Left lung (tissue), 10 donors: ENCODE results near the gene JPH2. TPM values are rescaled to one million over a fixed set of nuclear protein-coding genes. Genes with fewer than 3 reads are reported as not detected.

Source experiments
- ATAC-seq: fragments of 200-7000 bp; cut with Tn5 transposase; one replicate; pipeline ENCODE4 v1.9.1; 2020; ENCODE audit warnings: moderate library complexity
- DNase-seq, 4 donors: peaks; one replicate each; pipeline ENCODE4 v3.0.0-alpha.2; 2013 to 2020
- H3K27ac ChIP-seq, 2 donors: fragments of 200-600 bp; sonication (generic) in 1 of 2; one replicate each; pipeline versions ENCODE4 v1.5.0 to v1.8.0; 2020 to 2021
- H3K27me3 ChIP-seq, 2 donors: fragments of 200-600 bp; sonication (generic) in 1 of 2; one replicate each; pipeline versions ENCODE4 v1.5.0 to v1.8.0; 2020 to 2021
- H3K36me3 ChIP-seq, 2 donors: fragments of 200-600 bp; sonication (generic) in 1 of 2; one replicate each; pipeline versions ENCODE4 v1.5.0 to v1.8.0; 2020 to 2021
- H3K4me1 ChIP-seq, 2 donors: fragments of 200-600 bp; one replicate each; pipeline ENCODE4 v1.8.0; 2021
- H3K4me3 ChIP-seq, 2 donors: fragments of 200-600 bp; sonication (generic) in 1 of 2; one replicate each; pipeline versions ENCODE4 v1.5.0 to v1.8.0; 2020 to 2021; ENCODE audit warnings: mild to moderate bottlenecking in 1 of 2
- H3K9me3 ChIP-seq, 2 donors: fragments of 200-600 bp; sonication (generic) in 1 of 2; one replicate each; pipeline versions ENCODE4 v1.5.0 to v1.8.0; 2020 to 2021
- intact Hi-C, 2 donors: fragments of 100-400 bp; cut with DNase I; formaldehyde crosslinking; loops; one replicate each; pipeline versions ENCODE4 v1.11.2 to v1.14.2; 2022
- polyA plus RNA-seq, 6 donors: library from polyadenylated mRNA; unstranded; fragments of 120-200 nt; gene quantifications; one replicate each; pipeline ENCODE4 v1.2.1, GENCODE V29; 2013; ENCODE audit not compliant: insufficient read length in 6 of 6
- total RNA-seq, 2 donors: library from RNA; stranded (reverse); fragmentation: NEBNext Ultra II Directional; extraction: Animal tissue kit (Norgen Biotek cat#: 25700); gene quantifications; one replicate each; pipeline ENCODE4 v1.2.1, GENCODE V29; 2021
- TF ChIP-seq, protein P1 (sequence below), 2 donors: fragments of 200-600 bp; sonication (generic) in 1 of 2; IDR thresholded peaks; one replicate each; pipeline versions ENCODE4 v1.5.0 to v1.8.0; 2021; ENCODE audit warnings: antibody characterized with exemption in 2 of 2
- donor health status: DM: no; HTN: yes; CAD: no.
- donor health status: DM: no; HTN: no; CAD: no.

Gene JPH2
- total and polyA plus RNA-seq, 8 donors: 0.83 to 7.4 (median 1.4) TPM

DNA sequence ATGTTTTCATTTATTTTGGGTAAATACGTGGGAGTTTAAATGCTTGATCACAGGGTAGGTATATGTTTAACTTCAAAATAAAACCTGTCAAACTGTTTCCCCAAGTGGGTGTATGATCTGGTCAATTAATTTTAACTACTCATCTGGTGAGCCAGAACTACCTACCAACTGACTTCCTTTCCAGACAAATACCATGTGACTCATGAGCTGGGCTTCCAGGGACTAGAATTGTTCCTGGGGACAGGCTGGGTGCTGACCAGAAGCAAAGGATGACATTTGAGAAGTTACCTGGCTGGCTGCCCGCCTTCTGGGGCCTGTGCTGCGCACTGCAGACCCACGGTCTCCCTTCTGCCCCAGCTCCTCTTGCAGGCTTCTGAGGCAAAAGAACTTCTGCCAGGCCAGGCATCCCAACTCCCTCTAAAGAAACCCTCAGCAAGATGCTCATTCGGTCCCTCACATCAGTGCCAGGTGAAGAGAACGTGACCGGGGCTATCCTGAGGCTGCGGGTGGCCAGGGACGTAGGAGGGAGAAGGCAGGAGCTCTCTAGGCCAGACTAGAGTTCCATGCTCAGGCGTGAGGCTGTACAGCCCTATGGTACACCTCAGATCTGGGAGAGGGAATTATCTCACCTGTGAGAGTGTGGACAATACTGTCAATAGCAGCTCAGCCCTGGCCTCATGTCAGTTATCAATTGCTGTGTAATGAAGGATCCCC lies 103.6 kb downstream of the JPH2 start:
- H3K9me3 ChIP-seq: no peaks in the 10 kb centered on the region
- intact Hi-C loops: loop anchor here (5.0 to 10.0 kb wide), 2 partner anchors 336 to 339 kb away; no protein-coding TSS in a partner anchor
- no peaks in the 10 kb centered on the region for H3K27me3 ChIP-seq
- H3K4me1 ChIP-seq: peaks cover 0 to 7% of the 10 kb centered on the region in 2 donors
- no peaks in the 10 kb centered on the region for H3K36me3 ChIP-seq
- TF ChIP-seq, protein P1, sequence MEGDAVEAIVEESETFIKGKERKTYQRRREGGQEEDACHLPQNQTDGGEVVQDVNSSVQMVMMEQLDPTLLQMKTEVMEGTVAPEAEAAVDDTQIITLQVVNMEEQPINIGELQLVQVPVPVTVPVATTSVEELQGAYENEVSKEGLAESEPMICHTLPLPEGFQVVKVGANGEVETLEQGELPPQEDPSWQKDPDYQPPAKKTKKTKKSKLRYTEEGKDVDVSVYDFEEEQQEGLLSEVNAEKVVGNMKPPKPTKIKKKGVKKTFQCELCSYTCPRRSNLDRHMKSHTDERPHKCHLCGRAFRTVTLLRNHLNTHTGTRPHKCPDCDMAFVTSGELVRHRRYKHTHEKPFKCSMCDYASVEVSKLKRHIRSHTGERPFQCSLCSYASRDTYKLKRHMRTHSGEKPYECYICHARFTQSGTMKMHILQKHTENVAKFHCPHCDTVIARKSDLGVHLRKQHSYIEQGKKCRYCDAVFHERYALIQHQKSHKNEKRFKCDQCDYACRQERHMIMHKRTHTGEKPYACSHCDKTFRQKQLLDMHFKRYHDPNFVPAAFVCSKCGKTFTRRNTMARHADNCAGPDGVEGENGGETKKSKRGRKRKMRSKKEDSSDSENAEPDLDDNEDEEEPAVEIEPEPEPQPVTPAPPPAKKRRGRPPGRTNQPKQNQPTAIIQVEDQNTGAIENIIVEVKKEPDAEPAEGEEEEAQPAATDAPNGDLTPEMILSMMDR (IDR thresholded peaks at IDR 0.05): no peak
- ATAC-seq (no peak), DNase-seq (peak in 1 of 4 donors; percentile 45)
- no peak overlapping the region for H3K27ac ChIP-seq
- H3K4me3 ChIP-seq: no peak overlapping the region

DNA sequence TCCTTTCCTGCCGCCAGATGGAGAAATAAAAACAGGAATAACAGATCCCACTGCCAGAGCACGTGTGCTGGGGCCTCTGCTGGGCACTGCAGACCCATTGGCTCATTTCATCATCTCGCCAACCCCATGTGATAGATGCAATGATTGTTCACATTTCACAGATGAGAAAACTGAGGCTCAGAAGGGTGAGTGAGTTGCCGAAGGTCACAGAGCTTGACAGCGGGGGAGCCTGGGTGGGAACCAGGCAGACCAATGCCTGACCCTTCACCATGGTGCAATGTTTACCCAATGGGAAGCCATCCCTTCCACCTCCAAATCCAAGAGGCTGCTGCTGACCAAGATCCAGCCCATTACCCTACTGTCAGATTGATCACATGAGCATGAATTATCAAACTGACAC lies 105.1 kb downstream of the JPH2 start:
- intact Hi-C loops: loop anchor here (5.0 to 10.0 kb wide), 2 partner anchors 335 to 337 kb away; no protein-coding TSS in a partner anchor
- DNase-seq: peak in 1 of 4 donors; percentile 32

DNA sequence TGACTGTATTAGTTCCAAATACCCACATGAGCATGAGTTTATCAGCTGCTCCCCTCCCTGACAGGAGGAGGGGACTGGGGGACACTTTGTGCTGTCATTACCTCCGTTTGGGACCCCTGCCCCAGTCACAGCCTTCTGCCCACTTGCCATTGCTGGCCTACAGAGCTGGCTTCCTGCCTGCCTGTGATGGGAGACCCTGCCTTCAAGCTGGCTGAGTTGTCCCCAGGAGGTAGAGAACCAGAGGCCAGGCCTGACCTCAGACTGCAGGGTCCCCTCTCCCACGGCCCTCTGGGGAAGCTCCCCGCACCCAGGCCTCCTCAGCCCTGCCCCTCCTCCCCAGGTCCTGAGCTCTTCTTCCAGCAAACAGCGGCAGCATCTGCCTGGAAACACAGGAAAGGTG lies 105.5 kb downstream of the JPH2 start:
- H3K27me3 ChIP-seq: no peaks in the 10 kb centered on the region
- no peaks in the 10 kb centered on the region for H3K36me3 ChIP-seq
- H3K9me3 ChIP-seq: no peaks in the 10 kb centered on the region
- ATAC-seq (no peak), DNase-seq (peak in 1 of 4 donors; percentile 26)
- TF ChIP-seq, protein P1 (IDR thresholded peaks at IDR 0.05): no peak
- intact Hi-C loops: loop anchor here (5.0 to 10.0 kb wide), 2 partner anchors 334 to 337 kb away; no protein-coding TSS in a partner anchor
- H3K27ac ChIP-seq: no peak overlapping the region
- H3K4me1 ChIP-seq: peaks cover 0 to 7% of the 10 kb centered on the region in 2 donors
- H3K4me3 ChIP-seq: no peak overlapping the region

More for the DNA sequence above, 105.1 kb downstream of the JPH2 start:
- H3K36me3 ChIP-seq: no peaks in the 10 kb centered on the region
- H3K4me1 ChIP-seq: peaks cover 0 to 7% of the 10 kb centered on the region in 2 donors
- no peak overlapping the region for H3K4me3 ChIP-seq
- TF ChIP-seq, protein P1 (IDR thresholded peaks at IDR 0.05): no peak
- no peaks in the 10 kb centered on the region for H3K9me3 ChIP-seq
- ATAC-seq: no peak
- no peaks in the 10 kb centered on the region for H3K27me3 ChIP-seq
- no peak overlapping the region for H3K27ac ChIP-seq

DNA sequence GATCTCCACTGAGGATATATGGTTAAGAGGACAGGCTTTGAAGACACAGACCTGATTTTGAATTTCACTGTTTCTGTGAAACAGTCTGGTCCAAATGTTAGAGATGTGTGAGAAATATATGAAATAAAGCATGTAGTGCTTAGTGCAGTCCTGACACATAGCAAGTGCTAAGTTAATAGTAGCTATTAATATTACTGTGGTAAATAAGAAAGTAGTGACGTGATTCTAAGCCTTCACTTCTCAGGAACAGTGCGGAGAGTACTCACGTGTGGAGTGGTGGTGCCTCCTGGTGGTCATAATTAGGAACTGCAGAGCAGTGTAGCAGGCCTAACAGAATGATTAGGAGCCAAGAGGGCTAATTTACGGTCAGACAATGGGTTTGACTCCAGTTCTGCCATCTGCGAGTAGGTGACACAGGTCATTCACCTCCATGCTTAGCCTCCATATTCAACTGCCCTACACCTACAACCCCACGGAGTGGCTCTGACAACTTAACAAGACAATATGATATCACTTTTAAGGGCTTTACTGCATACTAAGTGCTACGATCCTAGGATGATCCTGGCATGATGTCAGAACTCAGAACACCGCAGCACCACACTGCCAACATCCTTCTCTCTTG lies 106.2 kb downstream of the JPH2 start:
- Histone ChIP-seq H3K4me1 (peaks cover 0 to 7% of the 10 kb centered on the region in 2 donors), H3K27ac (no peak overlapping the region), H3K4me3 (no peak overlapping the region), H3K27me3 (no peaks in the 10 kb centered on the region), H3K9me3 (no peaks in the 10 kb centered on the region), H3K36me3 (no peaks in the 10 kb centered on the region)
- TF ChIP-seq, protein P1 (IDR thresholded peaks at IDR 0.05): peak; percentile 99
- DNase-seq: peak; percentile 53 to 84 (median 68)
- ATAC-seq: peak; percentile 99
- intact Hi-C loops: loop anchor here (5.0 to 10.0 kb wide), 2 partner anchors 333 to 336 kb away; no protein-coding TSS in a partner anchor

DNA sequence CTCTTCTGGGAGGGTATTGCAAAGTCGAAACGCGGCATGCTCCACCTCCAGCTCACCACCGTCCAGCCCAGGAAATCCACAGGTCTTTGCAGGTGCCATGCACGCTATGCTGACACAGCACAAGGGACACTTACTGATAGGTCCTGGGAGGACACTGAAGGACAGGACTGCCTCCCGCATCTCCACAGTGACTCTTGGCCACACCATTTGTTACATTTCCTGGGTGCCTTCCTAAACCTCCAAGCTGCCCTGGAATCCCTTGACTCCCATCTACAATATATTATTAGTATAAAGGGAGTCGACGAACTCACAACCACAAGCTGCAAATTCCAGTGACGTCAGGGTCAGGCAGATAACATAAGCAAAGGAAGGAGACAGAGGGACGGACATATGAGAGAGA lies 106.9 kb downstream of the JPH2 start:
- intact Hi-C loops: loop anchor here (5.0 to 10.0 kb wide), 2 partner anchors 333 to 335 kb away; no protein-coding TSS in a partner anchor
- Histone ChIP-seq H3K36me3 (no peaks in the 10 kb centered on the region), H3K27ac (no peak overlapping the region), H3K9me3 (no peaks in the 10 kb centered on the region), H3K4me3 (no peak overlapping the region), H3K27me3 (no peaks in the 10 kb centered on the region), H3K4me1 (peaks cover 0 to 8% of the 10 kb centered on the region in 2 donors)
- TF ChIP-seq, protein P1 (IDR thresholded peaks at IDR 0.05): no peak
- DNase-seq (no peak), ATAC-seq (no peak)
